Measurements from ENCODE around the gene MOB3A. TPM values are rescaled to one million over a fixed set of nuclear protein-coding genes. Genes with fewer than 3 reads are reported as not detected.
A peak's percentile ranks its signal among the peaks of the same experiment; 100 is the strongest.

Gene MOB3A
- total and polyA plus RNA-seq, 2 of the 8 experiments (the other 6 are each of a cell fraction or from before 2014, with no cell fraction given), result 9.2 to 9.6 TPM

- DNase-seq (ENCODE audit: low read depth in 1 of 2, low spot score in 2 of 2) (no peak), FAIRE-seq (no peak)
- H3K79me1 ChIP-seq (ENCODE audit: low read depth, low read length), result peaks cover 11% of the 10 kb centered on the region
- H4K5ac ChIP-seq (ENCODE audit: insufficient read length, low read depth, low read length), result no peak overlapping the region
- H3K18ac ChIP-seq (ENCODE audit: extremely low read depth, low read length), result no peak overlapping the region
- H2AK5ac ChIP-seq (ENCODE audit: low read depth, low read length), result no peak overlapping the region
- H3K23me2 ChIP-seq (ENCODE audit: low read depth, low read length), result no peaks in the 10 kb centered on the region
- H3K4me1 ChIP-seq (replicated peaks in 1 of 4; ENCODE audit: control insufficient read depth in 3 of 4, insufficient read depth in 4 of 4, low read length in 3 of 4), result no peaks in the 10 kb centered on the region
- no peak overlapping the region for H2BK15ac ChIP-seq (ENCODE audit: low read length)
- no peak overlapping the region for H3K14ac ChIP-seq (ENCODE audit: insufficient read length)
- H3K27ac ChIP-seq (ENCODE audit: low read depth, low read length), result no peak overlapping the region
- H3K9me3 ChIP-seq (ENCODE audit: insufficient read depth in 2 of 2, low read depth in 1 of 2, low read length in 1 of 2), result no peaks in the 10 kb centered on the region
- H3K27me3 ChIP-seq (replicated peaks in 1 of 4; ENCODE audit: control insufficient read depth in 3 of 4, extremely low read depth in 1 of 4, insufficient read depth in 3 of 4, low read length in 3 of 4), result no peaks in the 10 kb centered on the region
- no peak overlapping the region for H3K4me3 ChIP-seq (ENCODE audit: extremely low read depth in 1 of 4, insufficient read depth in 2 of 4, low read depth in 3 of 4, low read length in 4 of 4)
- 95% methylated on average over 28 of the region's 50 CpGs; no CpG with 5 or more reads in 1 of the 2 experiments for WGBS, 2 experiments (ENCODE audit: extremely low coverage in 1 of 2, insufficient coverage in 1 of 2, insufficient read length in 1 of 2, insufficient replicate concordance in 2 of 2, low coverage in 1 of 2, low lambda C conversion rate in 2 of 2, missing lambda C conversion rate in 1 of 2)
- H2BK12ac ChIP-seq (ENCODE audit: low read depth, low read length), result no peak overlapping the region
- no peak overlapping the region for H2BK120ac ChIP-seq (replicated peaks; ENCODE audit: low read depth, low read length)
- CTCF ChIA-PET (ENCODE audit: partially characterized antibody), result interaction anchor here (0.6 to 1.1 kb wide), 3 partner anchors 20 to 34 kb away, joined by 3 read pairs; no protein-coding TSS in a partner anchor
- peaks cover 25 to 27% of the 10 kb centered on the region in 2 experiments for H4K20me1 ChIP-seq (replicated peaks in 1 of 2; ENCODE audit: control insufficient read depth in 1 of 2, insufficient read depth in 2 of 2, low read length in 2 of 2)
- H4K91ac ChIP-seq (replicated peaks; ENCODE audit: insufficient read length, low read length), result no peak overlapping the region
- no peak overlapping the region for H3K9ac ChIP-seq (replicated peaks in 1 of 4; ENCODE audit: extremely low read depth in 1 of 4, low read depth in 3 of 4, low read length in 3 of 4)
- no peak overlapping the region for H3K4me2 ChIP-seq (ENCODE audit: insufficient read depth in 1 of 2, low read depth in 2 of 2, low read length in 2 of 2)
- H2BK20ac ChIP-seq (ENCODE audit: low read length), result no peak overlapping the region
- POLR2A ChIA-PET (ENCODE audit: partially characterized antibody), result interaction anchor here (1.0 to 1.5 kb wide), 5 partner anchors 9 to 87 kb away, joined by 3 to 5 read pairs (median 3); no protein-coding TSS in a partner anchor
- H2BK5ac ChIP-seq (ENCODE audit: low read depth, low read length), result no peak overlapping the region
- no peak overlapping the region for H2AFZ ChIP-seq (ENCODE audit: low read length)
- no peak overlapping the region for H3K56ac ChIP-seq (replicated peaks; ENCODE audit: insufficient read length, low read depth, low read length)
- peaks cover 11 to 44% (median 25%) of the 10 kb centered on the region in 4 experiments; a peak in 5 of 8 replicates for H3K36me3 ChIP-seq (ENCODE audit: control insufficient read depth in 2 of 4, insufficient read depth in 4 of 4, low read length in 3 of 4)
- H3K4ac ChIP-seq (replicated peaks; ENCODE audit: insufficient read length, low read depth, low read length), result no peak overlapping the region
- no peak overlapping the region for H3K23ac ChIP-seq (ENCODE audit: insufficient read length)
- H3K79me2 ChIP-seq (ENCODE audit: control insufficient read depth in 1 of 2, insufficient read depth in 2 of 2, low read length in 2 of 2), result peaks cover 0 to 42% of the 10 kb centered on the region in 2 experiments; a peak in 2 of 4 replicates
- H4K8ac ChIP-seq (ENCODE audit: extremely low read depth, insufficient read depth, low read length), result peak overlapping the region; percentile 11; the same call in 1 of the 2 replicates
- no peak for TF ChIP-seq JUN (IDR thresholded peaks at IDR 0.05; ENCODE audit: low read depth, low read length)
- TF ChIP-seq EZH2 (IDR thresholded peaks at IDR 0.05; ENCODE audit: low read depth, low read length, severe bottlenecking), result no peak
- no peak for TF ChIP-seq TAF1 (IDR thresholded peaks at IDR 0.05; ENCODE audit: low read depth, low read length)
- TF ChIP-seq NRF1 (IDR thresholded peaks at IDR 0.05; ENCODE audit: low read depth, low read length), result no peak
- TF ChIP-seq CHD2 (IDR thresholded peaks at IDR 0.05; ENCODE audit: low read length), result no peak
- TF ChIP-seq CBX8 (IDR thresholded peaks at IDR 0.05; ENCODE audit: borderline replicate concordance, low read depth, low read length), result no peak
- TF ChIP-seq, protein P1, sequence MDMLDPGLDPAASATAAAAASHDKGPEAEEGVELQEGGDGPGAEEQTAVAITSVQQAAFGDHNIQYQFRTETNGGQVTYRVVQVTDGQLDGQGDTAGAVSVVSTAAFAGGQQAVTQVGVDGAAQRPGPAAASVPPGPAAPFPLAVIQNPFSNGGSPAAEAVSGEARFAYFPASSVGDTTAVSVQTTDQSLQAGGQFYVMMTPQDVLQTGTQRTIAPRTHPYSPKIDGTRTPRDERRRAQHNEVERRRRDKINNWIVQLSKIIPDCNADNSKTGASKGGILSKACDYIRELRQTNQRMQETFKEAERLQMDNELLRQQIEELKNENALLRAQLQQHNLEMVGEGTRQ (IDR thresholded peaks at IDR 0.05; ENCODE audit: low read length), result no peak
- TF ChIP-seq RBBP5 (IDR thresholded peaks at IDR 0.05; ENCODE audit: borderline replicate concordance, low read depth, low read length), result no peak
- TF ChIP-seq, protein P2, sequence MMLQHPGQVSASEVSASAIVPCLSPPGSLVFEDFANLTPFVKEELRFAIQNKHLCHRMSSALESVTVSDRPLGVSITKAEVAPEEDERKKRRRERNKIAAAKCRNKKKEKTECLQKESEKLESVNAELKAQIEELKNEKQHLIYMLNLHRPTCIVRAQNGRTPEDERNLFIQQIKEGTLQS (IDR thresholded peaks at IDR 0.05; ENCODE audit: insufficient read depth, low read depth, low read length), result no peak
Measured at GRCh38 chr19:2135474-2136402, 39.6 kb upstream of the MOB3A start.

Data from H1 (cell line).